Nephron (organoid): ENCODE measurements around the gene ANOS1.

Source experiments
- H3K27ac Mint-ChIP-seq, 3 experiments: 2 replicates each; pipeline ENCODE4 v1.8.0; 2020; ENCODE audit warnings: mixed read lengths in 3 of 3, mild to moderate bottlenecking in 2 of 3, moderate library complexity in 1 of 3
- H3K27me3 Mint-ChIP-seq: 2 replicates; pipeline ENCODE4 v1.8.0; 2021; ENCODE audit warnings: low read depth, mild to moderate bottlenecking, moderate library complexity, mixed read lengths
- H3K36me3 Mint-ChIP-seq: 2 replicates; pipeline ENCODE4 v1.8.0; 2020; ENCODE audit warnings: low read depth, mixed read lengths
- H3K4me1 Mint-ChIP-seq: 2 replicates; pipeline ENCODE4 v1.8.0; 2020; ENCODE audit warnings: mixed read lengths
- H3K4me3 Mint-ChIP-seq, 3 experiments: 2 replicates each; pipeline ENCODE4 v1.8.0; 2020; ENCODE audit warnings: mild to moderate bottlenecking in 3 of 3, mixed read lengths in 3 of 3, moderate library complexity in 2 of 3
- H3K9me3 Mint-ChIP-seq: 2 replicates; pipeline ENCODE4 v1.8.0; 2020; ENCODE audit warnings: mixed read lengths
- TF ChIP-seq, protein P1 (sequence below), 3 experiments: fragments of 200-600 bp; sonication (generic); IDR thresholded peaks; one replicate each; pipeline ENCODE4 v1.5.0; 2021; ENCODE audit warnings: antibody characterized with exemption in 3 of 3; ENCODE audit not compliant: unreplicated experiment in 3 of 3

The ANOS1 gene

DNA sequence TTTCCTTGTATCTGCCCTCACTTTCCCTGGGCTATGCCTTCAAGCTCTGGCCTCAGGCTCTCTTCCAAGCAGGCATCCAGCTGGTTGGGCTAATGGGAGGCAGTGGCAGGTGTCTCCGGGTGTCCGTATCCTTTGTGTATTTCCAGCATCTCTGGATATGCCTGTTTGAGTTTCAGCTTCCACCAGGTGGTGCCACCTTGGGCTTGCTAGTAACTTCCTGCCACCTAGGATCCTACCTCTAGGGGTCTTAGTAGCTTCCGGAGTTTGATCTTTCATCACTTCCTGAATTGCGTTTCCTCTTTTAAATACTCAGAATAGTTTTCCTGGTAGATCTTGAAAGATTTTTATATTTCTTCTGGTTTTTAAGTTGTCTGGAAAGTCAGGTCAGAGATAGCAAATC, 23.2 kb upstream of the ANOS1 start:
- Mint-ChIP-seq H3K9me3 (no peaks in the 10 kb centered on the region), H3K27ac (no peak overlapping the region), H3K4me3 (no peak overlapping the region), H3K36me3 (no peaks in the 10 kb centered on the region), H3K27me3 (peaks cover 4% of the 10 kb centered on the region), H3K4me1 (peaks cover 10% of the 10 kb centered on the region)
- TF ChIP-seq, protein P1, sequence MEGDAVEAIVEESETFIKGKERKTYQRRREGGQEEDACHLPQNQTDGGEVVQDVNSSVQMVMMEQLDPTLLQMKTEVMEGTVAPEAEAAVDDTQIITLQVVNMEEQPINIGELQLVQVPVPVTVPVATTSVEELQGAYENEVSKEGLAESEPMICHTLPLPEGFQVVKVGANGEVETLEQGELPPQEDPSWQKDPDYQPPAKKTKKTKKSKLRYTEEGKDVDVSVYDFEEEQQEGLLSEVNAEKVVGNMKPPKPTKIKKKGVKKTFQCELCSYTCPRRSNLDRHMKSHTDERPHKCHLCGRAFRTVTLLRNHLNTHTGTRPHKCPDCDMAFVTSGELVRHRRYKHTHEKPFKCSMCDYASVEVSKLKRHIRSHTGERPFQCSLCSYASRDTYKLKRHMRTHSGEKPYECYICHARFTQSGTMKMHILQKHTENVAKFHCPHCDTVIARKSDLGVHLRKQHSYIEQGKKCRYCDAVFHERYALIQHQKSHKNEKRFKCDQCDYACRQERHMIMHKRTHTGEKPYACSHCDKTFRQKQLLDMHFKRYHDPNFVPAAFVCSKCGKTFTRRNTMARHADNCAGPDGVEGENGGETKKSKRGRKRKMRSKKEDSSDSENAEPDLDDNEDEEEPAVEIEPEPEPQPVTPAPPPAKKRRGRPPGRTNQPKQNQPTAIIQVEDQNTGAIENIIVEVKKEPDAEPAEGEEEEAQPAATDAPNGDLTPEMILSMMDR (IDR thresholded peaks at IDR 0.05; ENCODE audit: unreplicated experiment in 3 of 3): peak in 2 of 3 experiments; percentile 10 to 17

DNA sequence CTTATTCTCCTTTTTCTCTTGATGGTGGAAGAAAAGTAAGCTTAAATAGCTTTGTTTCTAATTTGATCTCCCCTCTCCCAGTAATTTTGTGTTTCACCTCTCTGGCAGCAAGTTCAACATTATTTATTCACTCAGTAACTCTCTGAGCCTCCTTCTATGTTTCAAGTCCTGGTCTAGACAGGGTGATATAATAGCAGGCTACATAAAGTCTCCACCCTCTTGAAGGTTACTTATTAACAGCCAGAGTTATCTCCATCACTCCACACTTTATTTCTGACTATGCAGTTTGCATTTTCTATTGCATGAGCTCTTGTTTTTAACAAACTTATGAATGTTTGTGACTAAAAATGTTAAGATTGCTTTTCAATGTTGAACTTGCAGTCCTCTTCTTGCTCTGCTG, 17.8 kb upstream of the ANOS1 start:
- TF ChIP-seq, protein P1 (IDR thresholded peaks at IDR 0.05; ENCODE audit: unreplicated experiment in 3 of 3): no peak
- Mint-ChIP-seq H3K27ac (peak overlapping the region in 1 of 3 experiments; percentile 1), H3K4me1 (no peaks in the 10 kb centered on the region), H3K4me3 (no peak overlapping the region), H3K9me3 (no peaks in the 10 kb centered on the region), H3K27me3 (peaks cover 14% of the 10 kb centered on the region), H3K36me3 (no peaks in the 10 kb centered on the region)

DNA sequence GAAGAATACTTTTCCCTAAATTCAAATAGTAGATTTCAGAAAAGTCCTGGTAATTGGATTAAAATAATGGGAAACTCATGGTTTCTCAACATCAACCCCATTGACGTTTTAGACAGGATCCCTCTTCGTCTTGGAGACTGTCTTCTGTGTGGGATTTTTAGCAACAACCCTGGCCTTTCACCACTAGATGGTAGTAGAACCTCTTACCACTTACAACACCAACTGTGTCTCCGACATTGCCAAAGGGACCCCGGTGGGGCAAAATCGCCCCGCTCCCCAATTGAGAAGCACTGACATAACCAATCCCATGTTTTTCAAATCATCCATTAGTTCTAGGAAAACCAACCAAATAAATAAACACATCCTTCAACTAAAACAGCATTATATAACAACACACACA, 16.9 kb upstream of the ANOS1 start:
- H3K4me3 Mint-ChIP-seq: no peak overlapping the region
- peaks cover 14% of the 10 kb centered on the region for H3K27me3 Mint-ChIP-seq
- TF ChIP-seq, protein P1 (IDR thresholded peaks at IDR 0.05; ENCODE audit: unreplicated experiment in 3 of 3): peak; percentile 67 to 73 (median 68)
- no peaks in the 10 kb centered on the region for H3K9me3 Mint-ChIP-seq
- H3K36me3 Mint-ChIP-seq: no peaks in the 10 kb centered on the region
- no peak overlapping the region for H3K27ac Mint-ChIP-seq
- H3K4me1 Mint-ChIP-seq: no peaks in the 10 kb centered on the region

DNA sequence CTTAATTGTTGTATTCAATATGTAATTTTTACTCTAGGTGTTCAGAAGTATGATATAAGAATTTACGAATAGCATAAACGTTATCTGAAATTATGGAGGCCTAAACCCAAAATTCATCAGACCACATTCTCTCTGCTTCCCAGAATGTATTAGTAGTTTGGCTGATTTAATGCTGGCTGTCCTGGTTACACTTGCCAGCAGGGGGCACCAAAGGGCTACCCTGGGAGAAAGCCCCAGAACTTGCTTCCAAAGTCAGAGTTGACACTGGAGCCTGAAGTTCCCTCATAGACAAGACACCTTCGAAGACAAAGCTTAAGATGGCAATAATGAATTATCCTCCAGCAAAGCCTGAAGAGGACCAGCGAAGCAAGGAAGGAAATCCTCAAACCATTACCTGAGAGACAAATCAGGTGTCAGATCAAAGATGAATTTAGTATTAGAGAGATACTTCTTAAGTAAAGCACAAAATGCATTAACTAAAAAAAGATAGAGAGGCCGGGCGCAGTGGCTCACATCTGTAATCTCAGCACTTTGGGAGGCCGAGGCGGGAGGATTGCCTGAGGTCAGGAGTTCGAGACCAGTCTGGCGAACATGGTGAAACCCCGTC, 11.3 kb upstream of the ANOS1 start:
- TF ChIP-seq, protein P1 (IDR thresholded peaks at IDR 0.05; ENCODE audit: unreplicated experiment in 3 of 3): peak; percentile 51 to 55 (median 54)
- Mint-ChIP-seq H3K36me3 (no peaks in the 10 kb centered on the region), H3K4me1 (peaks cover 8% of the 10 kb centered on the region), H3K4me3 (no peak overlapping the region), H3K27ac (no peak overlapping the region), H3K9me3 (no peaks in the 10 kb centered on the region), H3K27me3 (peaks cover 3% of the 10 kb centered on the region)

DNA sequence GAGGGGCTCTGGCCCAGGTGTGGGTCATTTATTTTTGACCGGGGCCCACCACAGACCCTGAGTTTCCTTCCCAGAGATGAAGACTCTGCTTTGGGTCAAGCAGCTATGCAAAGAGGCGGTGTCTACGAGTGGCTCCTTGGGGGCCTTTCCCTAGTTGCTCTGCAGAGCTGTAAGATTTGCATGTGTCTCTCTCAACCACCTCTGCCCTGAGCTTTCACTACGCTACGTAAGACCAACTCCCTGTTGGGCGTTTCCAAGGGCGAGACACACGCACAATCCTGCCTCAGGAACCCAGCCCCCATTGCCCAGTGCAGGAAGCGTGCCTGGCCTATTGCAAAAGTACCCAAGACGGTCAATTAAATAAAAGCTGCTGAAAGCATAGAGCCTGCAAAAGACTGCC, 10.0 kb upstream of the ANOS1 start:
- H3K9me3 Mint-ChIP-seq: no peaks in the 10 kb centered on the region
- no peak overlapping the region for H3K4me3 Mint-ChIP-seq
- no peaks in the 10 kb centered on the region for H3K36me3 Mint-ChIP-seq
- H3K27ac Mint-ChIP-seq: no peak overlapping the region
- H3K27me3 Mint-ChIP-seq: peaks cover 3% of the 10 kb centered on the region
- TF ChIP-seq, protein P1 (IDR thresholded peaks at IDR 0.05; ENCODE audit: unreplicated experiment in 3 of 3): no peak
- peaks cover 13% of the 10 kb centered on the region for H3K4me1 Mint-ChIP-seq

DNA sequence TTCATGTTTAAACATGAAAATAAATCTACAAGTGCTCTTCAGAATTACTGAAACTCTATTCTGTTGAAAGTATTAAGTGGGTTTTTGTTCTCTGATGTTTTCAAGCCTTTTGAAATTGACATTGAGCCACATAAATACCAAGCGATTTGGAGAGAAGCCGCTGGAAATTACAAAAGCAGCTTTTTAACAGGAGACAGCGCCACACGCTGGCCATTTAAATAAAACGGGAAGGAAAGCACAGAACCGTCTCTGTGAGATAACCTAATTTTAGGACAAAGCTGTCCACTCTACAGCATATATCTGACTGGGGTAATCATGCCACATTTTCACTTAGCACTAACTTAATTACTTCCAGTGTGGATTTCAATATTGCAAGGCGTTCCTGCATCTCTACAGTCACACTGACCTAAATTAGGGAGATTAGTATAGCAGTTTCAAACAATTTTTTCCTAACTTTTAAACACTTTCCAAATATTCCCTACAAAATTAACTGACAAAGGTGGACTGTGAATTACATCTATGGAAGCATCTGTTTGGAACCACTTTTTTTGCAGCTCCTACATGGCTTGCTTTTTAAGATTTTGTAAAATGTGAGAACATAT, 6.8 kb upstream of the ANOS1 start:
- H3K4me1 Mint-ChIP-seq: peaks cover 13% of the 10 kb centered on the region
- TF ChIP-seq, protein P1 (IDR thresholded peaks at IDR 0.05; ENCODE audit: unreplicated experiment in 3 of 3): peak; percentile 76 to 87 (median 86)
- no peaks in the 10 kb centered on the region for H3K36me3 Mint-ChIP-seq
- peaks cover 26% of the 10 kb centered on the region for H3K27me3 Mint-ChIP-seq
- H3K27ac Mint-ChIP-seq: no peak overlapping the region
- no peak overlapping the region for H3K4me3 Mint-ChIP-seq
- no peaks in the 10 kb centered on the region for H3K9me3 Mint-ChIP-seq
